ENCODE measurements around the gene SPON1.
"Not testable (repeated sequence)": the region's sequence is repeated elsewhere in the genome, so short reads cannot be mapped to it uniquely, and the experiment has no call there.

SPON1 gene

DNA sequence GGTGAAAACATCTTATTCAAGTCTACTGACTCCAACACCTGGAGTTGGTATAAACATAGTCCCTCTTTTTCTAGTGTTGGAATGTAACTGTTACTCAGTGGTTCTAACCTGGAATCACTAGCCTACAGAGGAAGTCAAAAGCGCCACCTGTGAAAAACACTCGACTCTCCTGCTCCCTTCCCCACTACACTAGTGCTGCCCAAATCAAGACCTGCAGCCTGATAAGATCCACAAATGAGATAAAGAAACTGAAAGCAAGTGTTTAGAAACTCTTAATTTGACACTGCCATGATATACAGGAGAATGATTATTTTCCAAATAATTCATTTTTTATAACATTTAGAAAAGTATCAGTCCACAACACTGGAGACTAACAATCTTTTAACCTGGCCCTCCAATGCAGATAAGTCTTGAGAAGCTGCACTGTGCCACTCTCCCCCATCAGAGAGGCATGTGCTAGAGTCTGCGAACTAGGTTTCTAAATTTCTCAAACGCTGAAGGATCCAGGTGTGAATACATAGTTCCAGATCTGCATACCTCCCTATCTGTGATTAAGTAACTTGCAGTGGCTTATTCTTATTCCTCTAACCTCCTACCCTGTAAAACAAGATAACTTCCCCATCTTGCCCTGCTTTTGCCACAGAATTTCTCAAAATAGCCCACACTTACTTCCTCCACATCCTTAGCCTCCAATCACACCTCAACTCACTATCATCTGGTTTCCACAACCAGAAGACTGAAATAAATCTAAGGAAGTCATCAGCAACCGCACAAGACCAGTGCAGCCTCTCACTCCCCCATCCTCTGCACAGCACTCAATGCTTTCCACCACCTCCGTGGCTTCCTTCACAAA, 308.4 kb downstream of the SPON1 start:
- DNase-seq (ENCODE audit: low read depth in 2 of 2) = no peak

DNA sequence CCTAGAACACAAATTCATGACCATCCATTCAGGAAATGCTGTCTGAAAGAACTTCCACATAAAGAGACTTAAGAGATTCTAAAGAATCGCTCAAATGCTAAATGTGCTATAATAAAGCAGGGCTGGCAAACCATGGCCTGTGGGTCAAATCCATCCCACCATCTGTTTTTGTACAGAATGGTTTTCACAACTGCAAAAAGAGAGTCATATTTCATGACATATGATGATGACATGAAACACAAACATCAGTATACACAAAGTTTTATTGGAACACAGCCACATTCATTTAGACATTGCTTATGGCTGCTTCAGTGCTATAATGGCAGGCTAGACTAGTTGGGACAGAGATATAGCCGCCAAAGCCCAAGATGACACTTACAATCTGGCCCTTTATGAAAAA, 311.4 kb downstream of the SPON1 start:
- DNase-seq (ENCODE audit: low read depth in 2 of 2) = no peak

DNA sequence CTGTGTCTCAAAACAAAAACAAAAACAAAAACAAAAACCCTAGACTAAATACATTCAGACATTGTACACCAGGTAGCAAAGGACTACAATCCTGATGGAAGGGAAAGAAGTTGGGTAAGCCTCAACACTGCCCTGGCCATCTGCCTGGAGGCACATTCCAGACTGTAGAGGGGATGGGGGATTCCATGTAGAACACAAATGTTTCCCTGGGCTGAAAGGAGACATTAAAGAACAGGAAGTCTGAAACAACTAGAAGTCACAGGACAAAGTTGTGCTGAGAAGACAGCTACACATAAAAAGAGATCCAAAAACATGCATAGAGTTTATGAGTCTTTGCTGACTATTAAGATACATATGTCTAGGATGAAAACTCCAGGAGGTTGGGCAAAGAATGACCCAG, 312.6 kb downstream of the SPON1 start:
- no peak for DNase-seq (ENCODE audit: low read depth in 2 of 2)

DNA sequence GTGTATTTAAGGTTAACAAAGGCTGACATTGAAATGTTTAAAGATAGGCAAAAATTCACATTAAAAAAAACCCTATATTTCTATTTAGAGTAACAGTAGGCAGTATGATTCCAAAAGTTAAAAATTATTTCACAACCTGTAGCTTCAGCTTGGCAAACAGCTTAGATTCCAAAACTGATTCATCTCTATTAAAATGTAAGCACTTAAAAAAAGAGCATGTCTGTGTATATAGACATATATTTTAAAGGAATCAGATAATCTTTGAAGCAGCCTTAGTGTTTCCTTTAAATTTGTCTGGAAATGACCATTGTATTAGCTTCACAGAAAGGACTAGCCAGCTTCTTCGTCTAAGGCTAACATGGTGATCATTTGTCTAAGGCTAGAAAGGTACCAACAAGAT, 316.3 kb downstream of the SPON1 start:
- not testable (repeated sequence) for DNase-seq (ENCODE audit: low read depth in 2 of 2)

DNA sequence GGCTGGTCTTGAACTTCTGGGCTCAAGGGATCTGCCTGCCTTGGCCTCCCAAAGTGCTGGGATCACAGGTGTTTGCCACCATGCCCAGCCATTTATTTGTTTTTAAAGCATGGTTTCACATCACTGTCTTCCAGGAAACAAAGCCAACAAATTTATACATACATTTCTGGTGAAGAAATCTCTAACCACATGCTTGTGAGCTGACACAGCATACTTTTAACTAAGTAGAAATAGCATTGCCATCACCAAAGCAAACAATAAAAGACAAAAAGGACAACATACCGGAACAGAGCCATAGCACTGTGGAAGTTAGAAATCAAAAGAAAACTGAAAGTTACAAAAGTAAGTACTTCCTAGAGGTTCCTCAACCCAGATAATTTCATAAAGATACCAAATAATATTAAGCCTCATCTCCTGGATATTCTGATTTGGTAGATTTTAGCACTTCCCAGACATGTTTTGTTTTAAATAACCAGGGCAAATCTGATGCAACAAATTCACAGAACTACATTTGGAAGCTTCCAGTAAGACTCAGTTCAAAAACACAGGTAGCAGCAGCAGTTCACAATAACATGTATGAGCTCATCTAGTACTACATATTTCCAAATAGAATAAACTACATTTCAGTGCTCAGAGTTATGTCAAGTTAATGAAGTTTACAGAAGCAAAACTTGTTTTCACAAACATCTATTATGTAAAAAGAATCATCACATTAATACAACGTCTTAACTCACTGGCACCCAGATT, 325.8 kb downstream of the SPON1 start:
- DNase-seq (ENCODE audit: low read depth in 2 of 2) = no peak

DNA sequence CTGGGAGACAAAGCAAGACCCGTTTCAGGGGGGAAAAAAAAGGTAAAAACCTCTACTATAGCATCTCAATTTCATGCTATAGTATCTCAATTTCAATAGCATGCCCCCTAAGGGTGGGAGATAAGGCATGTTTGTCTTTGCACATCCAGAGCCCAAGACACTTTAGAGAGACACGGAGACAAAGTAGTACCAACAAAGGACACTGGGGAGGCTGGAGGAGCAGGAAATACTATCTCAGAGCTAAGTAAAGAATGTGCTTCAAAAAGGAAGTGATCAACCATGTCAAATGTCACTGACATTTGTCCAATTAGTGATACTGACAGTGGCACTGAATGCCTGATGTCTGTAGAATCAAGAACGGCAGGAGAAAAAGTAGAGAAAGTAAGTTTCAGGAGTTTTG, 327.9 kb downstream of the SPON1 start:
- DNase-seq (ENCODE audit: low read depth in 2 of 2) = no peak

DNA sequence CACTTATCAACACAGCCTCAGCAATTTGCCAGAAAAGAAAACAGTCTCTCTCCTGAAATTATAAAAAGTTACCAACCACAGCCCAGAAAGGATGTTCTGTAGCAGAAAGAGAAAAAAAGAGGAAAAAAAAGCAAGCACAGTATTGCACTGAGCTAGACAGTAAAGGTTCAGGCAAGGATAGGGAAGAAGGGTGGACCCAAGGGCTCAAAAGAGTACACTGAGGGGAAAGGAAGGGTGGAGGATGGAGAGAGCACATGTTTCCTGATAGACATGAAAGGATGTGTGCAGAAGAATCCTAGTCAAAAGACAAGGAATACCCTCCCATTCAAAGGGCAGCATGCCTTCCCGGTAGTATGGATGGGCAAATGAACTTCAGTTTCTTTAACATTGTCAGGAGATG, 337.4 kb downstream of the SPON1 start:
- no peak for DNase-seq (ENCODE audit: low read depth in 2 of 2)

DNA sequence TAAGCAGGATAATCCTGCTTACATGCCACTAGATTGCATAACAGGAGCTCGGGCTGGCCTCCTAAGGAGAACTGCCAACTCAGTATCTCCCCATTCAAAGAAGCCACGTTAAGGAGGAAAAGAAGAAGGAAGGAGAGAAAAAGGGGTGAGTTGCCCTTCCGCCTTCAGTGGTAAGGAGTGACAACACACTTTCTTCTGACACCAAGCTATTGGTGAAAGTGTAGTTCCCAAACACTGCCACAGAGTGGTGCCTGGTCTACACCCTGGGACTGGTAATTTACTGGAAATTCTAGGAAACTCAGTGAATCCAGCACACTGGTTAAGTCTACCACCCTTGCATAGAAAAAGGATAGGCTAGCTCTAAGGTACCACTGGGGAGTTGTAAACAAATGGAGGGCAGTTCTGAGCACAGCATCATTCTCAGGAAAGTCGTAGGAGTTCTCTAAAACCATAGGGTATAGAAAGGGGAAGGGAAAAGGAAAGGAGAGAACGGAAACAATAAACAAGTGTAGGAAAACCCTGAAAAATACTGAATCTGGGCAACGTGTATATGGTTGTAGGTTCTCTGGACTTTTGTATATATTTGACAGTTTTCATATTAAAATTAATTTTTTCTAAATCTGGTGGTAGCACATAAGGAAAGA, 338.3 kb downstream of the SPON1 start:
- DNase-seq (ENCODE audit: low read depth in 2 of 2) = peak; percentile 5 to 18

DNA sequence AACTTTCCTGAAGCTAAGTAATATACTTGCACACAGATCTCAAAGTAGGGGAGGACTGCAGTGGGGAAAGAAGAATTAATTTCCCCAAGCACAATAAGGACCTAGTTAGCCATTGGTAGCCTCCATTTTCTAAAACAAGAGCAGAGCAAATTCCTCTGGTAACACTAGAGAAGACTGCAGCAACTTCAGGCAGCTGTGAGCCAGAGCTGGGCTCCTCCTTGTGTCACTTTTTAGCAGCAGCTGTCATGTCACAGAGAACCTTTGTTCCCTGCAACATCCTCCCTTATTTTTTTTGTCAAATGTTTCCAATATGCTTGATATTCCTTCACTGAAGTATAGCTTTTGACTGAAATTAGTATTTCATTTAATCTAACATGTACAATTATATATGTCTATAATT, 342.1 kb downstream of the SPON1 start:
- DNase-seq (ENCODE audit: low read depth in 2 of 2) = no peak

DNA sequence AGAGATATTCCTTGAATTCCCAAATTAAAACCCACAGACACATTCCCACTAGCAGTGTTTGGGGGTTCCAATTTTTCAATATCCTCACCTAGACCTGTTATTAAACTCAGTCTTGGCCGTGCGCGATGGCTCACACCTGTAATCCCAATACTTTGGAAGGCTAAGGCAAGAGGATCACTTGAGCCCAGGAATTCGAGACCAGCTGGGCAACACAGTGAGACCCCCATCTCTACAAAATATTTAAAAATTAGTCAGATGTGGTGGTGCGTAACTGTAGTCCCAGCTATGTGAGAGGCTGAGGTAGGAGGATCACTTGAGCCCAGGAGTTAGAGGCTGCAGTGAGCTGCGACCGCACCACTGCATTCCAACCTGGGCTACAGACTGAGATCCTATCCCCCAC, 343.1 kb downstream of the SPON1 start:
- DNase-seq (ENCODE audit: low read depth in 2 of 2) = no peak

DNA sequence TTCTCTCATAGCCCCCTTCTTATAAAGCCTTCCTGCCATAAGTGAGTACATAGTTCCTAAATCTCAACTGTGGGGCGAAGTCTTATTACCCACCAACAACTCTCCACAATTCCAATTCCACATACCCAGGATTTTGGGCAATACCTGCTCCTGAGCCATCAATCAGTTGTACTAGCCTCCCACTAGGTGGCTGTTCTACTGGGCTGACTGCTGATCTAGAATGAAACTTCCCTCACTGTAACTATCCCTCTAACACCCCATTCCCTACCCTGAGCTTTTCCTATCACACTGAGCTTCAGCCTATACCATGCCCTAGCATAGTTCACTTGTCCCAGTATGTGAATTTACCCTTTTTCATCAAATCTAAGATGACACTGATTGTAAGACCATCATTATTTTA, 344.0 kb downstream of the SPON1 start:
- no peak for DNase-seq (ENCODE audit: low read depth in 2 of 2)

DNA sequence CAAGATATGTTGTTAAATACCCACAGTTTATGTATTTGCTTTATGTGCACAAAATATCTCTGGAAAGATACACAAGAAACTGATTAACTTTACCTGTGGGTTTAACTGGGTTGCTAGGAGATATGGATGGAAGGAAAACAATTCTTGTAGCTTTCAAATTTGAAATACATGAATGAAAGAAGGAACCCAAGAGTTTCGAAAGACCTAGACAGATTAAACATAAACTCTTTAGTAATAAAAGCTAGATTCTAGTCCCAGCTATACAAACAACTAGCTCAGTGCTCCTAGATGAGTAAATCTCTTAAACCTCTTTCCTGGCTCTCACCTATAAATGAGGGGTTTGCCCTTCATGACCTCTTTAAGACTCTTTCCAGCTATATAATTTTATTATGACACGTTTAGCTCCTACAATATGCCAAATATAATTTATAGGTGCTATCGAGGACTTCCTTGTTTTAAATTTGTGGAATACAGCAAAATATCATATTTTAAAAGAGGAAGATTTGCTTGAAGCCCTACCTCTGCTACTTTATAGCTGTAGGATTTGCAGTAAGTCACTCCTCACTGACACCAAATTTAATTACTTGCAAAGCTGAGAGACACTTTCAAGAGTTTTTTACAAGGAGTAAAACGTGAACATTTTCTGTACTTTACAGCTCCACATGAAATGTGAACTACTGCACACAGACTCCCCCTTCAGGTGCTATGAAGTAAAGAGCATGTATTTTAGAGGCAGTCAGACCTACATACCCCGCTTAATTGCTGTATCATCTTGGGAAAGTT, 345.8 kb downstream of the SPON1 start:
- DNase-seq (ENCODE audit: low read depth in 2 of 2) = no peak

DNA sequence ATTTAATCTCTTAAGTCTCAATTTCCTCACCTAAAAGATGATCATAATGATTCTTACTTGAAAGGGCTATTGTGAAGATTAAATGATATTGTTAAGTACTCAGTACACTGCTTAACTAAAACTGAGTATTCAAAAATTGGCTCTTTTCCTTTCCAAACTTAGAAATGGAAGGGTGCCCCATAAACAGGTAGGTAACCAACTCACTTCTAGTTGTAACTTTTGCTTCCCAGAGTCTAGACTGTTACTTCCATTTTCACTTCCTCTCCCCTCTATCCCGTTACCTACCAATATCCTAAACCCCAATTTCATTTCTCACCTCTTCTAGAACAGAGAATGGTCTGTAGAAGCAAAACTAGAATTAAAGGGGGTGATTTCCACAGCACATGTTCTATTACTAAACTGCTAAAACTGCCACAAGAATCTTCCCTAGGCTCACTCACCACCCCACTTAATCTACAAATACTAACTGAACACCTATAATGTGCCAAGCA, 346.4 kb downstream of the SPON1 start:
- DNase-seq (ENCODE audit: low read depth in 2 of 2) = no peak

DNA sequence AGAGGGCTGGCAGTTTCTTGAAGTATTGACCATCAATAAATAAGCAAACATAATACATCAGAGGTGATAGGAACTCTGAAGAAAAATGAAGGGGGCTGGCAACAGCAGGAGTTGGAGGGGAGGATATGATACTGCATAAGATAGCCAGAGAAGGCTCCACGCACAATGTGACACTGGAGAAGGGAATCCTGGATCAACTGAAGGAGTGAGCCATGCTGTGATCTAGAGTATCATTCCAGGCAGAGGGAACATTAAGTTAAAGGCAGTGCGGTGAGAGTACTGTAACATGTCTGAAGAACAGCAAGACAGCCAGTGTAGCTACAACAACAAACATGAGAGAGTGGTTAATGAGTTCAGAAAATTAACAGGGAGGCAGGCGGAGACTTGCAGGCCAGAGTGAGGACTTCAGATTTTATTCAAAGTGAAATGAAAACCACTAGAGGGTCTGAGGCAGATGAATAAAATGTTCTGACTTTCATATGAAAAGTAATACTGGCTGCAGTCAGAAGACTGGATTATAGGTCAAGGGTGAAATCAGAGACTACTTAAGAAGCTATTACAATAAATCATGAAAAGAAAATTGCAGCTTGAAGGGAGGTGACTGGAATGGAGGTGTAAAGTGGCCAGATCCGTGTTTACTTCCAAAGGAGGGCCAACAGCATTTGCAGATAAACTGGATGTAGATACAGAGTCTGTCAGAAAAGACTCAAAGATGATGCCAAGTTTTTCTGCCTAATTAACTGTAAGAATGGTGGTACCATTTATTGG, 347.1 kb downstream of the SPON1 start:
- no peak for DNase-seq (ENCODE audit: low read depth in 2 of 2)

DNA sequence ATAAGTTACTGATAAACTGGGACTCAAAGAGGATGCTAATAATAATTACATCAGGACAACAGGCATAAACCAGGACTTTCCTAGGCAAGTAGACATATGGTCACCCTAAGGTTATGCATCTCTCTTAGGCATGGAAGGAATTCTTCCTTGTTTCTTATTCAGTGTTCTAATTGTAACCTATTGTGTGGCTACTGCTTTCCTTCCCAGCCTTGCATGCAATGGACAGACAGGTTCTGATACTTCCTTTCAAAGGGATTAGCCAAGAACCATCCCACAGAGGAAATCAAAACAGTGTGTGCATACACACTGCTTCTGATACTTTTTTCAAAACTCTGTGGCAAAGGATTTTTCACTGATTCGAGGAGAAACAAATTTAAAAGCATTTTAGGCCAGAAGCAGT, 348.2 kb downstream of the SPON1 start:
- no peak for DNase-seq (ENCODE audit: low read depth in 2 of 2)

DNA sequence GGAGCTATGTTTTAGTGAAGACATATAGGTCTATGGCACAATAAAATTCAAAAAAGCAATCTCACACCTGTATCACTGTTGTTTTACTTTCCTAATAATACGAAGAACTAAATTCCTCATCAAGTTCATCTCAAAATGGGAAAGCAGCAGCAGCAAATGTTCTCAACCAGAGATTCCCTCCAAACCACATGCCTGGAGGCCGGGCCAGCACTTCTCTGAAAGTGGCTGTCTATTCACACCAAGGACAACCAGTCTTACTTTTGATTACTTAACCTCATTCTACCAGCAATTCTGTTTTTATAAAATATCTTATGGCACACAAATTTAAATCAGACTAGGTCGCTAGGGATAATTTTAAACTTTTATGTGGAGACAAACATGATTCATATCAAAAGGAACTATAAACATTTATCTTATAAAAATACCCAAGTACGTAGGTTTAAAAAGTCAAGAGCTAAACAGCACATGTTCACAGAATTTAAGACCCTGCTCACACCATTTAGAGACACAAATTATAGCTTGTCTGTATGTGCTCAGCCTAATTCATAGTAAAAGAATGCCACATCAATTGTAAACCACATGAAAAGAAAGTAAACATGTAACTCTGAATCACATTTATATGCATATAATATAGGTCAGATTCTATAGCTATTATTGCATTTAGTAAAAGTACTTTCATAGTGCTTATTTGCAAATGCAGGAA, 350.4 kb downstream of the SPON1 start:
- no peak for DNase-seq (ENCODE audit: low read depth in 2 of 2)

DNA sequence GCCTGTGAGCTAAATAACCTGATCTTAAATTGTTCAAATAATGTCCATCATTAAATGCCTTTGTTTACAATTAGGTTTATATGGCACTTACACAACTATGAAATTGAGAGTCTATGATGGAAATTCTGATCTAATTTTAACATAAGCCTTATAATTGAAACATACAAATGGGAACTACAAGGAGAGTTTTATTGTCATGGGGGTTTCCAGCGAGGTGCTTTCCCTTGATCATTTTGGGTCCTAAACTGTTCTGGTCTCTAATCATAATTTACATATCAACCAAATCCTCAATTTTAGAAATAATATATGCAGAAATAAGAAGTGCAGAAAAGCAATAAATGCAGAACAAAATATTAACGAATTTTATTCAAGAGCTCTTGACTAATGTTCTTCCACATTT, 351.6 kb downstream of the SPON1 start:
- no peak for DNase-seq (ENCODE audit: low read depth in 2 of 2)

DNA sequence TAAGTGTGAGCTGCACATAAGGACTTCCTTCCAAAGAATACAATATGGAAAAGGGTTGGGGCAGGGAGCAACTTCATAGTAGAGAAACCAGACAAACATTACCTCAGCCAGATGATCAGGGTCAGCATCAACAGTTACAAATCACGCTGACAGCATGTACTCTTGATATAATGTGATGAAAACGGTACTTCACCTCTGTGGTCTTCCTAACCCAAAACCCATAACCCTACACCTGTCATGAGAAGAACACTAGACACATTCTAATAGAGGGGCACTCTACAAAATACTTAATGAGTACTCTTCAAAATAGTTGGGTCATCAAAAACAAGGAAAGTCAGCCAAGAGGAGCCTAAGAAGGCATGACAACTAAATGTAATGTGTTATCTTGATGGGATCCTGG, 352.6 kb downstream of the SPON1 start:
- no peak for DNase-seq (ENCODE audit: low read depth in 2 of 2)
